Parathyroid adenoma (tissue), 2 donors: Measurements from ENCODE around the gene NLGN1.

Experiments used
- H2AFZ ChIP-seq: fragments of 300-600 bp; sonication (generic); one replicate; pipeline ENCODE4 v1.7.0; 2017; ENCODE audit warnings: antibody characterized with exemption, mild to moderate bottlenecking
- H3K27ac ChIP-seq: fragments of 300-600 bp; sonication (generic); one replicate; pipeline ENCODE4 v1.7.0; 2017
- H3K27me3 ChIP-seq: fragments of 300-600 bp; sonication (generic); one replicate; pipeline ENCODE4 v1.7.0; 2017; ENCODE audit warnings: low read length; ENCODE audit not compliant: control insufficient read depth, insufficient read depth
- H3K36me3 ChIP-seq: fragments of 300-600 bp; sonication (generic); one replicate; pipeline ENCODE4 v1.7.0; 2017; ENCODE audit warnings: low read length; ENCODE audit not compliant: control insufficient read depth, insufficient read depth
- H3K4me1 ChIP-seq: fragments of 300-600 bp; sonication (generic); one replicate; pipeline ENCODE4 v1.7.0; 2017; ENCODE audit warnings: control low read depth
- H3K4me2 ChIP-seq: fragments of 300-600 bp; sonication (generic); one replicate; pipeline ENCODE4 v1.7.0; 2017; ENCODE audit warnings: low read length
- H3K4me3 ChIP-seq: fragments of 300-600 bp; sonication (generic); one replicate; pipeline ENCODE4 v1.7.0; 2017; ENCODE audit warnings: low read depth, low read length
- H3K79me2 ChIP-seq: fragments of 300-600 bp; sonication (generic); one replicate; pipeline ENCODE4 v1.7.0; 2017; ENCODE audit warnings: control low read depth
- H3K9ac ChIP-seq: fragments of 300-600 bp; sonication (generic); one replicate; pipeline ENCODE4 v1.7.0; 2017; ENCODE audit warnings: mild to moderate bottlenecking
- H3K9me3 ChIP-seq: fragments of 300-600 bp; sonication (generic); one replicate; pipeline ENCODE4 v1.7.0; 2017; ENCODE audit warnings: low read length; ENCODE audit not compliant: control insufficient read depth
- TF ChIP-seq, protein P1 (sequence below): fragments of 300-600 bp; sonication (generic); IDR thresholded peaks from one replicate; pipeline ENCODE4 v1.7.0; 2017; ENCODE audit warnings: antibody characterized with exemption, mild to moderate bottlenecking
- donor health status: primary hyperparathyroidism.

Gene NLGN1

GRCh38 chr3:173814809-173815208 lies 417.3 kb downstream of the NLGN1 start:
- Histone ChIP-seq H3K36me3 (no peaks in the 10 kb centered on the region), H3K27ac (no peak overlapping the region), H3K9me3 (no peaks in the 10 kb centered on the region), H3K4me2 (no peak overlapping the region), H2AFZ (no peak overlapping the region), H3K9ac (no peak overlapping the region), H3K27me3 (no peaks in the 10 kb centered on the region), H3K4me3 (no peak overlapping the region), H3K79me2 (no peaks in the 10 kb centered on the region), H3K4me1 (no peaks in the 10 kb centered on the region)
- TF ChIP-seq, protein P1, sequence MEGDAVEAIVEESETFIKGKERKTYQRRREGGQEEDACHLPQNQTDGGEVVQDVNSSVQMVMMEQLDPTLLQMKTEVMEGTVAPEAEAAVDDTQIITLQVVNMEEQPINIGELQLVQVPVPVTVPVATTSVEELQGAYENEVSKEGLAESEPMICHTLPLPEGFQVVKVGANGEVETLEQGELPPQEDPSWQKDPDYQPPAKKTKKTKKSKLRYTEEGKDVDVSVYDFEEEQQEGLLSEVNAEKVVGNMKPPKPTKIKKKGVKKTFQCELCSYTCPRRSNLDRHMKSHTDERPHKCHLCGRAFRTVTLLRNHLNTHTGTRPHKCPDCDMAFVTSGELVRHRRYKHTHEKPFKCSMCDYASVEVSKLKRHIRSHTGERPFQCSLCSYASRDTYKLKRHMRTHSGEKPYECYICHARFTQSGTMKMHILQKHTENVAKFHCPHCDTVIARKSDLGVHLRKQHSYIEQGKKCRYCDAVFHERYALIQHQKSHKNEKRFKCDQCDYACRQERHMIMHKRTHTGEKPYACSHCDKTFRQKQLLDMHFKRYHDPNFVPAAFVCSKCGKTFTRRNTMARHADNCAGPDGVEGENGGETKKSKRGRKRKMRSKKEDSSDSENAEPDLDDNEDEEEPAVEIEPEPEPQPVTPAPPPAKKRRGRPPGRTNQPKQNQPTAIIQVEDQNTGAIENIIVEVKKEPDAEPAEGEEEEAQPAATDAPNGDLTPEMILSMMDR: no peak

DNA sequence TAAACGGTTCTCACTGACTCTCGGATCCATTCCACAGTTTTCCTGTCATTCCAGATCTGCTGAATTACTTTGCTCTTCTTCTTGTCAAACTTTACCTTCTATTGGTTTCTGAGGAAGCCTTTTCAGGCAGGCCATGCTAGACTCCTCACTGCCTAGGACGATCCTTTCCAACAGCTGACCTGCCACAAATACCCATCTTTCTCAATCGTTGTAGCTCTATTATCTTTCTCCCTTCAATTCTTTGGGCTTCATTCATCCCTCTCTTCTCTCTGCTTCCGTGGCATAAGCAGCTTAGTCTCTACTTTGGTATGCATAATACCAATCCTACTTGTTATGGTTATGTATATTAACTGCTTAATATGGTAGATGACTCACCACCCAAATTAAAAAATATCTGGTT lies 421.8 kb downstream of the NLGN1 start:
- H3K4me2 ChIP-seq: no peak overlapping the region
- H2AFZ ChIP-seq: no peak overlapping the region
- H3K27ac ChIP-seq: no peak overlapping the region
- no peak overlapping the region for H3K9ac ChIP-seq
- TF ChIP-seq, protein P1: no peak
- no peaks in the 10 kb centered on the region for H3K79me2 ChIP-seq
- no peaks in the 10 kb centered on the region for H3K9me3 ChIP-seq
- H3K4me1 ChIP-seq: no peaks in the 10 kb centered on the region
- H3K36me3 ChIP-seq: no peaks in the 10 kb centered on the region
- H3K4me3 ChIP-seq: no peak overlapping the region
- no peaks in the 10 kb centered on the region for H3K27me3 ChIP-seq

DNA sequence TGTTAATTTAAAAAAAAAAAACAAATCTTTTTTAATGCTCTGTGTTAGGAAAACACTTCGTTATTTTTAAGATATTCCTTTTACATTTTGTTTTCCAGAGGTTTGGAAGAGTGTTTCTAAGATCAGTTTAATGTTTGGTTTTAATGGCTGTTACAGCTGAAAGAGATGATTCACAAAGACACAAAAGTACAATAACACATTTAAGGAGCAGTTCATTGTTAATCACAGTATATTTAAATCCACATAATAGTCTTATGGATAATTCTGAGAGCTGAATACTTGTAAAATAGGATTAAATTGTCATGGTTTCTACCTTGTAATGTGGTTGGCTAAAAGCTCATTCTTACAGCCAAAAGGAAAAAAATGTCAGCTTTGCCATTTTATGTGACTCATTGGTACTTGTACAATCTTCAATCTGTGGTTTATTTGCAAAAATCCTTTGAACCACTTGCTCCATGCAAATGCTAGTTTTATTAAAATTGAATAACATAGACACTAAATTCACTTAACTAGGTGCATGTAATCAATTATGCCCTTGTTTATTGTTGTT lies 426.4 kb downstream of the NLGN1 start:
- Histone ChIP-seq H3K4me2 (no peak overlapping the region), H3K27ac (no peak overlapping the region), H3K9ac (no peak overlapping the region), H3K4me3 (no peak overlapping the region), H3K79me2 (no peaks in the 10 kb centered on the region), H3K27me3 (no peaks in the 10 kb centered on the region), H3K4me1 (no peaks in the 10 kb centered on the region), H3K36me3 (no peaks in the 10 kb centered on the region), H2AFZ (no peak overlapping the region), H3K9me3 (no peaks in the 10 kb centered on the region)
- TF ChIP-seq, protein P1: no peak

GRCh38 chr3:173825730-173826129 lies 428.2 kb downstream of the NLGN1 start:
- TF ChIP-seq, protein P1: no peak
- Histone ChIP-seq H3K9me3 (no peaks in the 10 kb centered on the region), H3K27me3 (no peaks in the 10 kb centered on the region), H3K27ac (no peak overlapping the region), H3K36me3 (no peaks in the 10 kb centered on the region), H3K4me1 (no peaks in the 10 kb centered on the region), H3K4me2 (no peak overlapping the region), H3K4me3 (no peak overlapping the region), H3K79me2 (no peaks in the 10 kb centered on the region), H2AFZ (no peak overlapping the region), H3K9ac (no peak overlapping the region)

GRCh38 chr3:173826416-173826815 lies 428.9 kb downstream of the NLGN1 start:
- Histone ChIP-seq H2AFZ (no peak overlapping the region), H3K79me2 (no peaks in the 10 kb centered on the region), H3K36me3 (no peaks in the 10 kb centered on the region), H3K9ac (no peak overlapping the region), H3K4me2 (no peak overlapping the region), H3K27ac (no peak overlapping the region), H3K9me3 (no peaks in the 10 kb centered on the region), H3K4me1 (no peaks in the 10 kb centered on the region), H3K27me3 (no peaks in the 10 kb centered on the region), H3K4me3 (no peak overlapping the region)
- TF ChIP-seq, protein P1: no peak
